ENCODE data around the gene D2HGDH. TPM values are rescaled to one million over a fixed set of nuclear protein-coding genes. Genes with fewer than 3 reads are reported as not detected.

The D2HGDH gene
- total RNA-seq, 3 donors from 2014 or later (not counting 1 experiment from before 2014, with no cell fraction given), result 28.9 to 45.5 (median 43.4) TPM

- Histone ChIP-seq H3K9me3 (ENCODE audit: control insufficient read depth, insufficient read depth, low read length) (no peaks in the 10 kb centered on the region), H3K27ac (ENCODE audit: low read length) (no peak overlapping the region), H3K4me1 (ENCODE audit: control insufficient read depth, insufficient read depth, low read length) (no peaks in the 10 kb centered on the region), H3K36me3 (ENCODE audit: control insufficient read depth, insufficient read depth, low read length) (no peaks in the 10 kb centered on the region), H3K27me3 (ENCODE audit: control insufficient read depth, insufficient read depth, low read length) (no peaks in the 10 kb centered on the region), H3K4me3 (ENCODE audit: low read length) (no peak overlapping the region)
- Mint-ChIP-seq H3K27ac (no peak overlapping the region), H3K4me3 (no peak overlapping the region), H3K27me3 (ENCODE audit: low read depth in 2 of 2) (peaks cover 0 to 8% of the 10 kb centered on the region in 2 donors), H3K36me3 (no peaks in the 10 kb centered on the region), H3K9me3 (no peaks in the 10 kb centered on the region), H3K4me1 (peaks cover 0 to 6% of the 10 kb centered on the region in 2 donors)
- no peak for ATAC-seq
- WGBS (ENCODE audit: insufficient coverage), result 93% methylated on average over 27 of the region's 27 CpGs
- DNase-seq, result no peak
- TF ChIP-seq, protein P1, sequence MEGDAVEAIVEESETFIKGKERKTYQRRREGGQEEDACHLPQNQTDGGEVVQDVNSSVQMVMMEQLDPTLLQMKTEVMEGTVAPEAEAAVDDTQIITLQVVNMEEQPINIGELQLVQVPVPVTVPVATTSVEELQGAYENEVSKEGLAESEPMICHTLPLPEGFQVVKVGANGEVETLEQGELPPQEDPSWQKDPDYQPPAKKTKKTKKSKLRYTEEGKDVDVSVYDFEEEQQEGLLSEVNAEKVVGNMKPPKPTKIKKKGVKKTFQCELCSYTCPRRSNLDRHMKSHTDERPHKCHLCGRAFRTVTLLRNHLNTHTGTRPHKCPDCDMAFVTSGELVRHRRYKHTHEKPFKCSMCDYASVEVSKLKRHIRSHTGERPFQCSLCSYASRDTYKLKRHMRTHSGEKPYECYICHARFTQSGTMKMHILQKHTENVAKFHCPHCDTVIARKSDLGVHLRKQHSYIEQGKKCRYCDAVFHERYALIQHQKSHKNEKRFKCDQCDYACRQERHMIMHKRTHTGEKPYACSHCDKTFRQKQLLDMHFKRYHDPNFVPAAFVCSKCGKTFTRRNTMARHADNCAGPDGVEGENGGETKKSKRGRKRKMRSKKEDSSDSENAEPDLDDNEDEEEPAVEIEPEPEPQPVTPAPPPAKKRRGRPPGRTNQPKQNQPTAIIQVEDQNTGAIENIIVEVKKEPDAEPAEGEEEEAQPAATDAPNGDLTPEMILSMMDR (IDR thresholded peaks at IDR 0.05), result no peak
- intact Hi-C loops (cut with micrococcal nuclease), result no loop called here
Measured at GRCh38 chr2:241811201-241811951, 76.9 kb downstream of the D2HGDH start.

GRCh38 chr2:241811952-241812729 lies 77.7 kb downstream of the D2HGDH start:
- DNase-seq, result no peak
- Histone ChIP-seq H3K27ac (ENCODE audit: low read length) (no peak overlapping the region), H3K27me3 (ENCODE audit: control insufficient read depth, insufficient read depth, low read length) (no peaks in the 10 kb centered on the region), H3K36me3 (ENCODE audit: control insufficient read depth, insufficient read depth, low read length) (no peaks in the 10 kb centered on the region), H3K4me1 (ENCODE audit: control insufficient read depth, insufficient read depth, low read length) (peaks cover 3% of the 10 kb centered on the region), H3K4me3 (ENCODE audit: low read length) (no peak overlapping the region), H3K9me3 (ENCODE audit: control insufficient read depth, insufficient read depth, low read length) (no peaks in the 10 kb centered on the region)
- no peaks in the 10 kb centered on the region for H3K9me3 Mint-ChIP-seq
- TF ChIP-seq, protein P1 (IDR thresholded peaks at IDR 0.05), result no peak
- no peak for ATAC-seq
- H3K27ac Mint-ChIP-seq, result no peak overlapping the region
- intact Hi-C loops (cut with micrococcal nuclease), result no loop called here
- H3K4me3 Mint-ChIP-seq, result no peak overlapping the region
- 90% methylated on average over 20 of the region's 20 CpGs for WGBS (ENCODE audit: insufficient coverage)
- peaks cover 0 to 8% of the 10 kb centered on the region in 2 donors for H3K27me3 Mint-ChIP-seq (ENCODE audit: low read depth in 2 of 2)
- H3K36me3 Mint-ChIP-seq, result no peaks in the 10 kb centered on the region
- H3K4me1 Mint-ChIP-seq, result peaks cover under 1 to 10% of the 10 kb centered on the region in 2 donors

DNA sequence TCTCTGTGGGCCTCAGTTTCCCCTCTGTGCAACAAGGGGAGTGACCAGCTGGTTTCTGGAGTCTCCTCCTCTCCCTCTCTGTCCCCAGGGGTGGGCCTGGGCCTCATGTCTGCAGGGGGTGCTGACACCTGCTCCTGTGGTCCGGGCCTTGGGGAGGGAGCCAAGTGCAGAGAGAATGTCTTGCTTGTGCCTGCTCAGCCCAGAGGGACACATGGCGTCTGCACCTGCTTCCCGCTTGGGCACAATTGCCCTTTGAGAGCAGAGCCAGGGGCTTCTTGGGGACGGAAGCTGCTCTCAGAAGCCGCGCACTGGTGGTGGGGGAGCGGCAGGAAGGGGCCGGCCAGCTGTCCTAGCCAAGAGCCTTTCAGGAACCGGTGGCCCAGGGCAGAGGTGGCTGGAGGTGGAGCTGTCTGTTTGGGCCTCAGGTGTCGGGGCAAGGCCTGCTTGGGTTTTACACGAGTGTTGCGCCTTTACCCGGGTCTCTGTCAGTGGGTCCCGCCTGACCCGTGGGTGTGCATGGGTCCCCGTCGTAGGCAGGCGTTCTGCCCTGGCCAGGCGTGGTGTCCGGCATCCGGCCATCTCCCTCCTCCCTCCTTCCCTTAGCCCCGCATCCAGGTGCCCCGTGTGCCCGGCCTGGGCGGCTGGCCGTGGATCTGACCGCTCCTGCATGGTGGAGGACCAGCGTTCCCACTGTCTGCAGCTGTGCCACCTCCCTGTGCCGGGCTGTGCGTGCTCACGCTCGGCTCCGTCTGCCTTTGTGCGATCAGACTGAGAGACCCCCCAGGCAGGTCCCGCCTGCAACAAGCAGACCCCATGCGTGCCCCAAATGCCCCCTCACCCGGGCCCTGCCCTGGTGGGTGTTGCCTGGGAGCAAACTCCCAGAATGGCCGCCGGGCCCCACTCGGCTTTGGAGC lies 78.6 kb downstream of the D2HGDH start:
- peaks cover 10% of the 10 kb centered on the region for H3K4me1 ChIP-seq (ENCODE audit: control insufficient read depth, insufficient read depth, low read length)
- H3K36me3 ChIP-seq (ENCODE audit: control insufficient read depth, insufficient read depth, low read length), result no peaks in the 10 kb centered on the region
- intact Hi-C loops (cut with micrococcal nuclease), result no loop called here
- Mint-ChIP-seq H3K36me3 (no peaks in the 10 kb centered on the region), H3K4me1 (peaks cover 7 to 16% of the 10 kb centered on the region in 2 donors), H3K27ac (no peak overlapping the region), H3K27me3 (ENCODE audit: low read depth in 2 of 2) (peaks cover 0 to 11% of the 10 kb centered on the region in 2 donors), H3K4me3 (no peak overlapping the region), H3K9me3 (no peaks in the 10 kb centered on the region)
- TF ChIP-seq, protein P1 (IDR thresholded peaks at IDR 0.05), result no peak
- H3K27me3 ChIP-seq (ENCODE audit: control insufficient read depth, insufficient read depth, low read length), result no peaks in the 10 kb centered on the region
- H3K4me3 ChIP-seq (ENCODE audit: low read length), result no peak overlapping the region
- 90% methylated on average over 40 of the region's 40 CpGs for WGBS (ENCODE audit: insufficient coverage)
- no peak overlapping the region for H3K27ac ChIP-seq (ENCODE audit: low read length)
- ATAC-seq (no peak), DNase-seq (no peak)
- H3K9me3 ChIP-seq (ENCODE audit: control insufficient read depth, insufficient read depth, low read length), result no peaks in the 10 kb centered on the region

All from natural killer cell (primary cell).